Sigmoid colon (tissue), 4 donors: ENCODE measurements around the gene SARNP.

Experiments
- EP300 ChIP-seq, 4 donors: sonication (generic); formaldehyde crosslinking; IDR thresholded peaks; one replicate each; pipeline ENCODE4 v1.6.1; 2017; ENCODE audit warnings: antibody characterized with exemption in 4 of 4
- TF ChIP-seq, protein P1 (sequence below), 4 experiments: fragments of 450-650 bp in 3 of 4; fragments of 200-600 bp in 1 of 4; IDR thresholded peaks; one replicate each; pipeline ENCODE4 v1.5.1; 2016 to 2019; ENCODE audit warnings: antibody characterized with exemption in 4 of 4, mild to moderate bottlenecking in 3 of 4, moderate library complexity in 2 of 4

DNA sequence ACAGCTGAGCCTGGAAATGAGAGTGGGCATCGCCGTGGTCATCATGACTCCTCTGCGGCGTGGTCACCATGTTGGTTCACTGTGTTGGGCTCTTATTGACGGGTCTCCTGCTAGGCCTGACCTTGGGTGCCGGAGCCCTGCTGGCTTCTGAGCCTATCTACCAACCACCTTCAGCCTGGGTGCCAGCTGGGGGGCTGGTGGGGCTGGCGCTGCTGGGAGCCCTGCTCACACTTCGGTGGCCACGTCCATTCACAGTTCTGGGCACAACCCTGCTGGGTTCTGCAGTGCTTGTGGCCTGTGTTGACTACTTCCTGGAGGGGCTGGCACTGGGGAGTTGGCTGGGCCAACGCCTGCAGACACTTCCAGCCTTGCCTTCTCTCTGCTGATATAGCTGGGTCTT, 15.5 kb upstream of the SARNP start:
- TF ChIP-seq EP300 (IDR thresholded peaks at IDR 0.05) = no peak
- TF ChIP-seq, protein P1, sequence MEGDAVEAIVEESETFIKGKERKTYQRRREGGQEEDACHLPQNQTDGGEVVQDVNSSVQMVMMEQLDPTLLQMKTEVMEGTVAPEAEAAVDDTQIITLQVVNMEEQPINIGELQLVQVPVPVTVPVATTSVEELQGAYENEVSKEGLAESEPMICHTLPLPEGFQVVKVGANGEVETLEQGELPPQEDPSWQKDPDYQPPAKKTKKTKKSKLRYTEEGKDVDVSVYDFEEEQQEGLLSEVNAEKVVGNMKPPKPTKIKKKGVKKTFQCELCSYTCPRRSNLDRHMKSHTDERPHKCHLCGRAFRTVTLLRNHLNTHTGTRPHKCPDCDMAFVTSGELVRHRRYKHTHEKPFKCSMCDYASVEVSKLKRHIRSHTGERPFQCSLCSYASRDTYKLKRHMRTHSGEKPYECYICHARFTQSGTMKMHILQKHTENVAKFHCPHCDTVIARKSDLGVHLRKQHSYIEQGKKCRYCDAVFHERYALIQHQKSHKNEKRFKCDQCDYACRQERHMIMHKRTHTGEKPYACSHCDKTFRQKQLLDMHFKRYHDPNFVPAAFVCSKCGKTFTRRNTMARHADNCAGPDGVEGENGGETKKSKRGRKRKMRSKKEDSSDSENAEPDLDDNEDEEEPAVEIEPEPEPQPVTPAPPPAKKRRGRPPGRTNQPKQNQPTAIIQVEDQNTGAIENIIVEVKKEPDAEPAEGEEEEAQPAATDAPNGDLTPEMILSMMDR (IDR thresholded peaks at IDR 0.05) = no peak
